Neural crest cell (in vitro differentiated cells): Measurements from ENCODE around the gene GNB5. TPM values are rescaled to one million over a fixed set of nuclear protein-coding genes. Genes with fewer than 3 reads are reported as not detected.

Source experiments
- DNase-seq: peaks from one replicate; pipeline ENCODE4 v3.0.0; 2021; ENCODE audit warnings: low read depth, mixed read lengths, low spot score
- H3K27ac Mint-ChIP-seq: one replicate; pipeline ENCODE4 v1.8.0; 2021; ENCODE audit warnings: mild to moderate bottlenecking, mixed read lengths; ENCODE audit not compliant: unreplicated experiment
- H3K27me3 Mint-ChIP-seq: 2 replicates; pipeline ENCODE4 v1.8.0; 2021; ENCODE audit warnings: low read depth, mild to moderate bottlenecking, mixed read lengths
- H3K36me3 Mint-ChIP-seq: 2 replicates; pipeline ENCODE4 v1.8.0; 2021; ENCODE audit warnings: low read depth, mild to moderate bottlenecking, mixed read lengths
- H3K4me1 Mint-ChIP-seq: 2 replicates; pipeline ENCODE4 v1.8.0; 2021; ENCODE audit warnings: mixed read lengths
- H3K4me3 Mint-ChIP-seq: one replicate; pipeline ENCODE4 v1.8.0; 2021; ENCODE audit warnings: mild to moderate bottlenecking, mixed read lengths
- H3K9me3 Mint-ChIP-seq: 2 replicates; pipeline ENCODE4 v1.8.0; 2021; ENCODE audit warnings: mixed read lengths
- total RNA-seq: library from RNA; stranded (reverse); gene quantifications from 2 replicates; pipeline ENCODE4 v1.2.1, GENCODE V29; 2021
- TF ChIP-seq, protein P1 (sequence below): fragments of 200-600 bp; sonication (generic); conservative IDR thresholded peaks from 2 replicates; pipeline ENCODE4 v1.5.0; 2021; ENCODE audit warnings: antibody characterized with exemption, mild to moderate bottlenecking

GNB5 gene
- total RNA-seq, 1 donor from 2014 or later = 16.7 TPM

- TF ChIP-seq, protein P1, sequence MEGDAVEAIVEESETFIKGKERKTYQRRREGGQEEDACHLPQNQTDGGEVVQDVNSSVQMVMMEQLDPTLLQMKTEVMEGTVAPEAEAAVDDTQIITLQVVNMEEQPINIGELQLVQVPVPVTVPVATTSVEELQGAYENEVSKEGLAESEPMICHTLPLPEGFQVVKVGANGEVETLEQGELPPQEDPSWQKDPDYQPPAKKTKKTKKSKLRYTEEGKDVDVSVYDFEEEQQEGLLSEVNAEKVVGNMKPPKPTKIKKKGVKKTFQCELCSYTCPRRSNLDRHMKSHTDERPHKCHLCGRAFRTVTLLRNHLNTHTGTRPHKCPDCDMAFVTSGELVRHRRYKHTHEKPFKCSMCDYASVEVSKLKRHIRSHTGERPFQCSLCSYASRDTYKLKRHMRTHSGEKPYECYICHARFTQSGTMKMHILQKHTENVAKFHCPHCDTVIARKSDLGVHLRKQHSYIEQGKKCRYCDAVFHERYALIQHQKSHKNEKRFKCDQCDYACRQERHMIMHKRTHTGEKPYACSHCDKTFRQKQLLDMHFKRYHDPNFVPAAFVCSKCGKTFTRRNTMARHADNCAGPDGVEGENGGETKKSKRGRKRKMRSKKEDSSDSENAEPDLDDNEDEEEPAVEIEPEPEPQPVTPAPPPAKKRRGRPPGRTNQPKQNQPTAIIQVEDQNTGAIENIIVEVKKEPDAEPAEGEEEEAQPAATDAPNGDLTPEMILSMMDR = no peak
- H3K36me3 Mint-ChIP-seq = no peaks in the 10 kb centered on the region
- no peaks in the 10 kb centered on the region for H3K27me3 Mint-ChIP-seq
- no peak overlapping the region for H3K27ac Mint-ChIP-seq
- DNase-seq = no peak
- peaks cover 17% of the 10 kb centered on the region for H3K4me1 Mint-ChIP-seq
- no peaks in the 10 kb centered on the region for H3K9me3 Mint-ChIP-seq
- no peak overlapping the region for H3K4me3 Mint-ChIP-seq
Observed at GRCh38 chr15:52118969-52119749, 72.0 kb downstream of the GNB5 start.

DNA sequence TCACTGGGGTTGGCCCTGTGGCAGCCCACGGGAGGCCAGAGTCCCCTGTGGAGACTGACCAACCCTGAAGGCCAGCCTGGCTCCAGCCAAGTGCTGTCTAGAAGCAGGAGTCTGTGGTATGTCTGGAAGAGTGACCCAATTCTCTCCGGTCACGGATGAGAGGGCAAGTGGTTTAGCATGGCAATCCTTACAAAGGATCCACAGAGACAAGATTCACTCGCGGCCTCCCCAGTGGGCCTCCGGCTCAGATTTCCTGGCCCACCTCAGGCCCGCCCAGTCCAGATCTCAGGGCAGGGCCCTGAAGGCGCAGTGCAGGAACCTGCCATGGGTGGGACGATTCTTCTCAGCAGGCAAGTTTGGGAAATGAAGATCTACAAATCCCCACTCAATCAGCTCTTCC, 73.6 kb downstream of the GNB5 start:
- Mint-ChIP-seq H3K9me3 (no peaks in the 10 kb centered on the region), H3K27ac (peak overlapping the region; percentile 58), H3K36me3 (no peaks in the 10 kb centered on the region), H3K4me3 (no peak overlapping the region), H3K27me3 (no peaks in the 10 kb centered on the region), H3K4me1 (peaks cover 17% of the 10 kb centered on the region)
- TF ChIP-seq, protein P1 = no peak
- DNase-seq = no peak

- TF ChIP-seq, protein P1 = no peak
- no peaks in the 10 kb centered on the region for H3K36me3 Mint-ChIP-seq
- no peak for DNase-seq
- peak overlapping the region; percentile 31 for H3K27ac Mint-ChIP-seq
- H3K27me3 Mint-ChIP-seq = no peaks in the 10 kb centered on the region
- H3K4me3 Mint-ChIP-seq = no peak overlapping the region
- H3K4me1 Mint-ChIP-seq = peaks cover 17% of the 10 kb centered on the region
- no peaks in the 10 kb centered on the region for H3K9me3 Mint-ChIP-seq
Observed at GRCh38 chr15:52115598-52116427, 75.4 kb downstream of the GNB5 start.

GRCh38 chr15:52114261-52115055, 76.7 kb downstream of the GNB5 start:
- no peak for DNase-seq
- Mint-ChIP-seq H3K4me1 (peaks cover 17% of the 10 kb centered on the region), H3K36me3 (no peaks in the 10 kb centered on the region), H3K4me3 (no peak overlapping the region), H3K27me3 (peaks cover 3% of the 10 kb centered on the region), H3K27ac (no peak overlapping the region), H3K9me3 (no peaks in the 10 kb centered on the region)
- TF ChIP-seq, protein P1 = no peak

- no peak for DNase-seq
- Mint-ChIP-seq H3K9me3 (no peaks in the 10 kb centered on the region), H3K4me3 (no peak overlapping the region), H3K4me1 (peaks cover 17% of the 10 kb centered on the region), H3K36me3 (no peaks in the 10 kb centered on the region), H3K27ac (no peak overlapping the region), H3K27me3 (peaks cover 4% of the 10 kb centered on the region)
- TF ChIP-seq, protein P1 = no peak
Observed at GRCh38 chr15:52113708-52114107, 77.5 kb downstream of the GNB5 start.
